HepG2 (cell line): Measurements from ENCODE around the gene TMCO6. TPM values are rescaled to one million over a fixed set of nuclear protein-coding genes. Genes with fewer than 3 reads are reported as not detected.

ENCODE experiments used
- FOSL1 ChIP-seq: sonication (generic); formaldehyde crosslinking; IDR thresholded peaks from 2 replicates; pipeline ENCODE4 v1.9.0; 2021; ENCODE audit warnings: missing genetic modification reagents, borderline replicate concordance
- MEIS1 ChIP-seq: sonication (generic); formaldehyde crosslinking; IDR thresholded peaks from 2 replicates; pipeline ENCODE4 v1.9.0; 2021; ENCODE audit warnings: mild to moderate bottlenecking, missing genetic modification reagents, moderate library complexity, borderline replicate concordance
- PPARG ChIP-seq: conservative IDR thresholded peaks from 2 replicates; pipeline ENCODE4 v1.6.1; 2016; ENCODE audit warnings: missing biosample characterization, missing genetic modification reagents
- TBX2 ChIP-seq: sonication (generic); formaldehyde crosslinking; IDR thresholded peaks from 2 replicates; pipeline ENCODE4 v1.5.0; 2020; ENCODE audit warnings: missing genetic modification reagents, mild to moderate bottlenecking, borderline replicate concordance
- ZFX ChIP-seq: sonication (generic); formaldehyde crosslinking; IDR thresholded peaks from 2 replicates; pipeline ENCODE4 v1.4.0; 2020; ENCODE audit warnings: mild to moderate bottlenecking, low read depth, missing genetic modification reagents, moderate library complexity
- ZNF782 ChIP-seq: sonication (generic); formaldehyde crosslinking; IDR thresholded peaks from 2 replicates; pipeline ENCODE4 v1.4.0; 2020; ENCODE audit warnings: missing genetic modification reagents, mild to moderate bottlenecking, borderline replicate concordance
- polyA plus RNA-seq, 8 experiments: library from polyadenylated mRNA; depleted of rRNA in 3 of 8; stranded (reverse) in 7 of 8; unstranded in 1 of 8; fragments of >200 nt; fragmentation: Illumina TruSeq in 4 of 8; extraction: Trizol in 4 of 8; gene quantifications; 2 replicates each; pipeline versions ENCODE4 v1.2.1 to v1.2.3, GENCODE V29; 2011 to 2016; ENCODE audit warnings: low read depth in 4 of 8, missing spikeins in 1 of 8, mixed read lengths in 1 of 8; ENCODE audit not compliant: insufficient read depth in 1 of 8
- total RNA-seq, 5 experiments: library from RNA; depleted of rRNA; stranded (reverse); fragments of >200 nt; fragmentation: Illumina TruSeq; extraction: Trizol; gene quantifications; 2 replicates each; pipeline ENCODE4 v1.2.3, GENCODE V29; 2016; ENCODE audit warnings: low read depth in 1 of 5
- TF ChIP-seq, protein P1 (sequence below): sonication (generic); formaldehyde crosslinking; IDR thresholded peaks from 2 replicates; pipeline ENCODE4 v1.5.0; 2020; ENCODE audit warnings: missing genetic modification reagents
- TF ChIP-seq, protein P2 (sequence below): sonication (generic); formaldehyde crosslinking; IDR thresholded peaks from 2 replicates; pipeline ENCODE4 v1.4.0; 2020; ENCODE audit warnings: missing genetic modification reagents, mild to moderate bottlenecking, borderline replicate concordance
- TF ChIP-seq, protein P3 (sequence below): sonication (generic); formaldehyde crosslinking; IDR thresholded peaks from 2 replicates; pipeline ENCODE4 v1.4.0; 2020; ENCODE audit warnings: missing genetic modification reagents
- TF ChIP-seq, protein P4 (sequence below): sonication (generic); formaldehyde crosslinking; IDR thresholded peaks from 2 replicates; pipeline ENCODE4 v1.4.0; 2020; ENCODE audit warnings: mild to moderate bottlenecking, missing genetic modification reagents
- TF ChIP-seq, protein P5 (sequence below): sonication (generic); formaldehyde crosslinking; conservative IDR thresholded peaks from 2 replicates; pipeline ENCODE4 v1.4.0; 2020; ENCODE audit warnings: mild to moderate bottlenecking, missing genetic modification reagents, moderate library complexity
- TF ChIP-seq, protein P6 (sequence below): sonication (generic); formaldehyde crosslinking; IDR thresholded peaks from 2 replicates; pipeline ENCODE4 v1.4.0; 2020; ENCODE audit warnings: missing genetic modification reagents, borderline replicate concordance
- TF ChIP-seq, protein P7 (sequence below): sonication (generic); formaldehyde crosslinking; IDR thresholded peaks from 2 replicates; pipeline ENCODE4 v1.4.0; 2020; ENCODE audit warnings: mild to moderate bottlenecking, missing genetic modification reagents

TMCO6 gene
- total and polyA plus RNA-seq, 2 of the 13 experiments (the other 11 are each of a cell fraction or from before 2014, with no cell fraction given) = 16.6 to 28.2 TPM

DNA sequence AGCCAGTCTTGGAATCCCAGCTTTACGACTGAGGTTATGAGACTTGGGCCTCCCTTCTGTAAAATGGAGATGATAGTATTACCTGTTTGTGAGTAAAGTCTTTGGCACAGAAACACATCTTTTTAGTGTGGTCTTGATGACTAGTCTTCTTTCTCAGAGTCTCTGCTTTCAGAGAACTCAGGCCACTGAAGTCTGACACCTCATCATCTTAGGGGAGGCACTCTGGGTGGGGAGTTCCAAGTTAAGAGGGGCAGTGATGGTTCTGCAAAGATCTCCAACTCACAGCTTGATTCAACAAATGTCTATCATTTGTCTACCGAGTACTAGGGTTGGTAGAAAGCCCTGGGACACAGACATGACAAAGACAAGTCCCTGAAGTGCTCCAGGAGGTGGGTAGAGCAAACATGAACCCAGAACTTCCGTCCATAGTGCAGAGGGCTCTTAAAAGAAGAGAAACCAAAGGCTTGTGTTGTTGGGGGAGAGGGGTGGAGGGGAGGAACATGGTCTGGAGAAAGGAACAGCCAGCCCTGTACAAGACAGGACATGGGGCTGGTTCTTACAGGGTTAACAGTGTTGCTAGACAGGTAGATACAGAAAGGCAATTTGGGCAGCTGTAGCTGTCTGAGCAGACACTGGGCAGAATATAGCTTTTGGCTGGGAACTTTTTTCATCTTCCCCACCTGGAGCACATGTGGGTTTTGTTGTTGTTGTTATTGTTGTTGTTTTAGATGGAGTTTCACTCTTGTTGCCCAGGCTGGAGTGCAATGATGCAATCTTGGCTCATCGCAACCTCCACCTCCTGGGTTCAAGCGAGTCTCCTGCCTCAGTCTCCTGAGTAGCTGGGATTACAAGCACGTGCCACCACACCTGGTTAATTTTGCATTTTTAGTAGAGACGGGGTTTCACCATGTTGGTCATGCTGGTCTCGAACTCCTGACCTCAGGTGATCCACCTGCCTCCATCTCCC is 3.7 kb upstream of the TMCO6 start (continued):
- TF ChIP-seq, protein P1, sequence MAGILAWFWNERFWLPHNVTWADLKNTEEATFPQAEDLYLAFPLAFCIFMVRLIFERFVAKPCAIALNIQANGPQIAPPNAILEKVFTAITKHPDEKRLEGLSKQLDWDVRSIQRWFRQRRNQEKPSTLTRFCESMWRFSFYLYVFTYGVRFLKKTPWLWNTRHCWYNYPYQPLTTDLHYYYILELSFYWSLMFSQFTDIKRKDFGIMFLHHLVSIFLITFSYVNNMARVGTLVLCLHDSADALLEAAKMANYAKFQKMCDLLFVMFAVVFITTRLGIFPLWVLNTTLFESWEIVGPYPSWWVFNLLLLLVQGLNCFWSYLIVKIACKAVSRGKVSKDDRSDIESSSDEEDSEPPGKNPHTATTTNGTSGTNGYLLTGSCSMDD (CRISPR knock-in tag) = no peak
- TF ChIP-seq TBX2 (no peak), FOSL1 (CRISPR knock-in tag) (no peak), MEIS1 (CRISPR knock-in tag) (no peak), ZFX (peak; percentile 14; the same call in 1 of the 2 replicates), ZNF782 (CRISPR knock-in tag) (no peak), PPARG (CRISPR knock-in tag) (no peak)
- TF ChIP-seq, protein P2, sequence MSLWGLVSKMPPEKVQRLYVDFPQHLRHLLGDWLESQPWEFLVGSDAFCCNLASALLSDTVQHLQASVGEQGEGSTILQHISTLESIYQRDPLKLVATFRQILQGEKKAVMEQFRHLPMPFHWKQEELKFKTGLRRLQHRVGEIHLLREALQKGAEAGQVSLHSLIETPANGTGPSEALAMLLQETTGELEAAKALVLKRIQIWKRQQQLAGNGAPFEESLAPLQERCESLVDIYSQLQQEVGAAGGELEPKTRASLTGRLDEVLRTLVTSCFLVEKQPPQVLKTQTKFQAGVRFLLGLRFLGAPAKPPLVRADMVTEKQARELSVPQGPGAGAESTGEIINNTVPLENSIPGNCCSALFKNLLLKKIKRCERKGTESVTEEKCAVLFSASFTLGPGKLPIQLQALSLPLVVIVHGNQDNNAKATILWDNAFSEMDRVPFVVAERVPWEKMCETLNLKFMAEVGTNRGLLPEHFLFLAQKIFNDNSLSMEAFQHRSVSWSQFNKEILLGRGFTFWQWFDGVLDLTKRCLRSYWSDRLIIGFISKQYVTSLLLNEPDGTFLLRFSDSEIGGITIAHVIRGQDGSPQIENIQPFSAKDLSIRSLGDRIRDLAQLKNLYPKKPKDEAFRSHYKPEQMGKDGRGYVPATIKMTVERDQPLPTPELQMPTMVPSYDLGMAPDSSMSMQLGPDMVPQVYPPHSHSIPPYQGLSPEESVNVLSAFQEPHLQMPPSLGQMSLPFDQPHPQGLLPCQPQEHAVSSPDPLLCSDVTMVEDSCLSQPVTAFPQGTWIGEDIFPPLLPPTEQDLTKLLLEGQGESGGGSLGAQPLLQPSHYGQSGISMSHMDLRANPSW = no peak
- TF ChIP-seq, protein P3, sequence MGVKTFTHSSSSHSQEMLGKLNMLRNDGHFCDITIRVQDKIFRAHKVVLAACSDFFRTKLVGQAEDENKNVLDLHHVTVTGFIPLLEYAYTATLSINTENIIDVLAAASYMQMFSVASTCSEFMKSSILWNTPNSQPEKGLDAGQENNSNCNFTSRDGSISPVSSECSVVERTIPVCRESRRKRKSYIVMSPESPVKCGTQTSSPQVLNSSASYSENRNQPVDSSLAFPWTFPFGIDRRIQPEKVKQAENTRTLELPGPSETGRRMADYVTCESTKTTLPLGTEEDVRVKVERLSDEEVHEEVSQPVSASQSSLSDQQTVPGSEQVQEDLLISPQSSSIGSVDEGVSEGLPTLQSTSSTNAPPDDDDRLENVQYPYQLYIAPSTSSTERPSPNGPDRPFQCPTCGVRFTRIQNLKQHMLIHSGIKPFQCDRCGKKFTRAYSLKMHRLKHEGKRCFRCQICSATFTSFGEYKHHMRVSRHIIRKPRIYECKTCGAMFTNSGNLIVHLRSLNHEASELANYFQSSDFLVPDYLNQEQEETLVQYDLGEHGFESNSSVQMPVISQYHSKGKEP (CRISPR knock-in tag) = no peak
- TF ChIP-seq, protein P4, sequence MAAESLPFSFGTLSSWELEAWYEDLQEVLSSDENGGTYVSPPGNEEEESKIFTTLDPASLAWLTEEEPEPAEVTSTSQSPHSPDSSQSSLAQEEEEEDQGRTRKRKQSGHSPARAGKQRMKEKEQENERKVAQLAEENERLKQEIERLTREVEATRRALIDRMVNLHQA (CRISPR knock-in tag) = no peak
- TF ChIP-seq, protein P5, sequence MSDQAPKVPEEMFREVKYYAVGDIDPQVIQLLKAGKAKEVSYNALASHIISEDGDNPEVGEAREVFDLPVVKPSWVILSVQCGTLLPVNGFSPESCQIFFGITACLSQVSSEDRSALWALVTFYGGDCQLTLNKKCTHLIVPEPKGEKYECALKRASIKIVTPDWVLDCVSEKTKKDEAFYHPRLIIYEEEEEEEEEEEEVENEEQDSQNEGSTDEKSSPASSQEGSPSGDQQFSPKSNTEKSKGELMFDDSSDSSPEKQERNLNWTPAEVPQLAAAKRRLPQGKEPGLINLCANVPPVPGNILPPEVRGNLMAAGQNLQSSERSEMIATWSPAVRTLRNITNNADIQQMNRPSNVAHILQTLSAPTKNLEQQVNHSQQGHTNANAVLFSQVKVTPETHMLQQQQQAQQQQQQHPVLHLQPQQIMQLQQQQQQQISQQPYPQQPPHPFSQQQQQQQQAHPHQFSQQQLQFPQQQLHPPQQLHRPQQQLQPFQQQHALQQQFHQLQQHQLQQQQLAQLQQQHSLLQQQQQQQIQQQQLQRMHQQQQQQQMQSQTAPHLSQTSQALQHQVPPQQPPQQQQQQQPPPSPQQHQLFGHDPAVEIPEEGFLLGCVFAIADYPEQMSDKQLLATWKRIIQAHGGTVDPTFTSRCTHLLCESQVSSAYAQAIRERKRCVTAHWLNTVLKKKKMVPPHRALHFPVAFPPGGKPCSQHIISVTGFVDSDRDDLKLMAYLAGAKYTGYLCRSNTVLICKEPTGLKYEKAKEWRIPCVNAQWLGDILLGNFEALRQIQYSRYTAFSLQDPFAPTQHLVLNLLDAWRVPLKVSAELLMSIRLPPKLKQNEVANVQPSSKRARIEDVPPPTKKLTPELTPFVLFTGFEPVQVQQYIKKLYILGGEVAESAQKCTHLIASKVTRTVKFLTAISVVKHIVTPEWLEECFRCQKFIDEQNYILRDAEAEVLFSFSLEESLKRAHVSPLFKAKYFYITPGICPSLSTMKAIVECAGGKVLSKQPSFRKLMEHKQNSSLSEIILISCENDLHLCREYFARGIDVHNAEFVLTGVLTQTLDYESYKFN (CRISPR knock-in tag) = peak; percentile 85
- TF ChIP-seq, protein P6, sequence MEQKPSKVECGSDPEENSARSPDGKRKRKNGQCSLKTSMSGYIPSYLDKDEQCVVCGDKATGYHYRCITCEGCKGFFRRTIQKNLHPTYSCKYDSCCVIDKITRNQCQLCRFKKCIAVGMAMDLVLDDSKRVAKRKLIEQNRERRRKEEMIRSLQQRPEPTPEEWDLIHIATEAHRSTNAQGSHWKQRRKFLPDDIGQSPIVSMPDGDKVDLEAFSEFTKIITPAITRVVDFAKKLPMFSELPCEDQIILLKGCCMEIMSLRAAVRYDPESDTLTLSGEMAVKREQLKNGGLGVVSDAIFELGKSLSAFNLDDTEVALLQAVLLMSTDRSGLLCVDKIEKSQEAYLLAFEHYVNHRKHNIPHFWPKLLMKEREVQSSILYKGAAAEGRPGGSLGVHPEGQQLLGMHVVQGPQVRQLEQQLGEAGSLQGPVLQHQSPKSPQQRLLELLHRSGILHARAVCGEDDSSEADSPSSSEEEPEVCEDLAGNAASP = peak; percentile 13; the same call in 1 of the 2 replicates
- TF ChIP-seq, protein P7, sequence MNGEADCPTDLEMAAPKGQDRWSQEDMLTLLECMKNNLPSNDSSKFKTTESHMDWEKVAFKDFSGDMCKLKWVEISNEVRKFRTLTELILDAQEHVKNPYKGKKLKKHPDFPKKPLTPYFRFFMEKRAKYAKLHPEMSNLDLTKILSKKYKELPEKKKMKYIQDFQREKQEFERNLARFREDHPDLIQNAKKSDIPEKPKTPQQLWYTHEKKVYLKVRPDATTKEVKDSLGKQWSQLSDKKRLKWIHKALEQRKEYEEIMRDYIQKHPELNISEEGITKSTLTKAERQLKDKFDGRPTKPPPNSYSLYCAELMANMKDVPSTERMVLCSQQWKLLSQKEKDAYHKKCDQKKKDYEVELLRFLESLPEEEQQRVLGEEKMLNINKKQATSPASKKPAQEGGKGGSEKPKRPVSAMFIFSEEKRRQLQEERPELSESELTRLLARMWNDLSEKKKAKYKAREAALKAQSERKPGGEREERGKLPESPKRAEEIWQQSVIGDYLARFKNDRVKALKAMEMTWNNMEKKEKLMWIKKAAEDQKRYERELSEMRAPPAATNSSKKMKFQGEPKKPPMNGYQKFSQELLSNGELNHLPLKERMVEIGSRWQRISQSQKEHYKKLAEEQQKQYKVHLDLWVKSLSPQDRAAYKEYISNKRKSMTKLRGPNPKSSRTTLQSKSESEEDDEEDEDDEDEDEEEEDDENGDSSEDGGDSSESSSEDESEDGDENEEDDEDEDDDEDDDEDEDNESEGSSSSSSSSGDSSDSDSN = 0 out of 2 replicates have a peak, but pooled peaks have one; percentile 18
